HG02798 (cell line): ENCODE measurements around the gene MCHR2.

Source experiments
- ATAC-seq: cut with Tn5 transposase; IDR thresholded peaks from one replicate; pipeline ENCODE4 v1.9.1; 2021; ENCODE audit warnings: mild to moderate bottlenecking; ENCODE audit not compliant: unreplicated experiment, poor library complexity

MCHR2 gene

DNA sequence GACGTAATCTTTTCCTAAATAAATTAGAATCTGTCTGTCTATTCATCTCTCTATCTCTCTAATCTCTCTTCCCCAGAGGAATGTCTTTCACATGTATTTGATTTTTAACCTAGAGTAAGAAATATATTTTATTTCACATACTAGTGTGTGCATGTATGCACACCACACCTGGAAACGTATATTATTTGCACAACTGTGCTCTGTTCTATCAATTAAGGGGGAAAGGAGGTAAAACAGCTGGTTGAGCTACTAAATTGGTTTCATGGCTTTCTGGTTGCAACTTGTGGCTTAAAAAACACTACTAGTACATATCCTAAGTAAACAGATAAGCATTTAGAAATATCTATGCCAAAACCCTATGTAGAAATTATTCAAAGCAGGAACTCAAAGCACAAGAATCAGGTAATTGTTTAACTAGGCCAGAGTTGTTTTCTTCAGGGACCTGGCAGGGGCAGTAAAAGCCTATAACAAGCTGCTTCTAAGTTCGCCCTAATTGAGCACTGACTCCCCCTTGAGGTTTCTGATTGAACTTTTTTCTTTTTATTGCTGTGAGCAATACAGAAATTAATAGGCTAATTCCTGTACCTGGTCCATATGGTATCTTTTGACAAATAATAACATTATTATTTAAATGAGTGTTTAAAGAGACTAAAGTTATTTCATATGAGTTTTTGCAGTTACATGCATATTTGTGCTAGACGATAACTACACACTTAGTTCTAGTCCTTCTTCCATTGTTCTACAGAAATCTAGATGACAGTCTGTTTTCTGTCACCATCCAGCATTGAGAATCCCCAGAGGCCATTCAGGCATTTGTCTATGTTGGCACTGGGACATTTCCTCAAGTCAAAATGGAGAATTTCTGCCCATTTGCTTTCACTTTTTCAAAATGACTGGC lies 88.6 kb downstream of the MCHR2 start:
- peak; percentile 93 for ATAC-seq

DNA sequence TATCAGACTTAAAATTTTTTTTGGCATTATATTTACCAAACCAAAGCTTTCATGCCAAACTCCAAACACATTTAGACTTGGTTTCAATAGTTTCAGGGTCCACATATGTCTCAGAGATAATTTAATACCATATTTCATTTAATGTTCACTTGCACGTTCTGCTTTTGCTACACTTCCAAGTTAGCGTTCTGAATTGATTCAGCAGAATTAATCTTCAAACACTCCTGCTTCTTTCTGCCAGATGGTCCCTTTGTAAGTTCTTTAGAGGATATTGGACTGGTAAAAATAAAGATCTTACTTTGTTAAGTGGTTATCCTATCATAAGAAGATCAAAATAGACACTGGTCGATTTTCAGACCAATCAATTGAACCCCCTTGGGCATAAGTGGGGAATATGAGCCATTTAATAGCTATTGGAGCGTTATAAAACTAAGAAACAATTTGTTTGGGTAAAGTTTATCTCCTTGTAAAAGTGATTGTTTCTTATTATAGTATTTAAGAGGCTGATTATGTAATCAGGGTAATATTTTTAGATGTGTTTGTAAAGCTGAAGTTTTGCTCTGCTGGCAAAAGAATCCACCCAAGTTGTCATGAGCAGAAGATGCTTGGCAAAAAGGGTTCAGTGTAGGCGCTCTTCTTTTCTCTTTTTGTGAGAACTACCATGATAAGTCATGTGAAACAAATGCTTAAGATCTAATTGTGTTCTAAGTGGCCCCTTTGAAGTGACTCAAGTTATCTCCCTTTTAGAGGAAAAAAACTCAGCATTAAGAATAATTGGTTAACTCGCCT lies 92.2 kb downstream of the MCHR2 start:
- no peak for ATAC-seq

DNA sequence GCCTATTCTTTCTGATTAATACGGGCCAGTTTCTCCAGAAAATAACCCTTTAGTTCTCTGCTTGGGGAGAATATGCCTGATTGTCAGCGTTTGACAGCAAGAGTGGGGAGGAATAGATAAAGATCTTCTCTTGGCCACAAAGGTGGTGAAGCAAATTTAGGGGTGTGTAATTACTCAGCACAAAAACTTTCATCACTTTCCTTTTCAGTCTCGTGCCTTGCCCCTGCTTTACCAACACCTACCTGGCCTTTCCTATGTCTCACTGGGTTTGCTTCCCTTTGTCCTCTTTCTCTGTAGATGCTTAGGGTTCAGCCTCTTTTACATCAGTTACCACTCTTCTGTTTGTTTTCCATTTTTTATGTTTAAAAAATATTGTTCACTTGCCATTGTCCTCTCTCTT lies 99.2 kb downstream of the MCHR2 start:
- no peak for ATAC-seq

DNA sequence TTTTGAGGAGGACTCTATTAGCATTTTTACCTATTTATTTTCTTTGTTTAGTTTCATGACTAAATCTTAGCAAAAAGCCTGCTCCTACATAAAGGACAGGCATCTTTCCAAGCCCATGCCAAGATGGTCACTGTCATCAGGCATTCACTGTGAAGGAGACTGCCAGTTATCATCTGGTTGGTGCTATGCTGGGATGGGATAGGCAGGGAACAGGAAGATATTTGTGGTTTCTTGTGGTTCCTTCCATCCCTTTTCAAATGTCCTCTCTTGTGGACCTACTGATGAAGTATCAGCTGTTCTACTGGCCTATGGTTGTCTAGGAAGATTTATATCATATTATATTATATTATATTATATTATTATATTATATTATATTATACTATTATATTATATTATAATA lies 107.0 kb downstream of the MCHR2 start:
- ATAC-seq = no peak

DNA sequence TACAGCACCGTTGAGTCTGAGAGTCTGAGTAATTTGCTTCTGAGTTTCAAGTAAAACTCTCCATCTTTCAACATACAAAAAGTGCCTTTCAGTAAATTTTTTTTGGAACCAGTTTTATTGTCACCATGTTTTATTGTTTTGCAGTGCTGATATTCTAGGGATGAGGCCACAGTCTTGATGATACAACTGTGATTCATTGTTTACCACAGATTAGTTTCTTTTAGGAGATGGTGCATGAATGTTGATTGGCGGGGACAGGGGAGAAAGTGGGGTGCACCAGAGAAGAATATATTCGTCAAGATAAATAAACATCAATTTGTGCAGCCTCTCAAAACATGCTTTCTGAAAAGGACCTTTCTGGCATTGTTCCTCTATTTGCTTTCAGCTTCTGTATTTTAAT lies 109.0 kb downstream of the MCHR2 start:
- ATAC-seq = no peak

DNA sequence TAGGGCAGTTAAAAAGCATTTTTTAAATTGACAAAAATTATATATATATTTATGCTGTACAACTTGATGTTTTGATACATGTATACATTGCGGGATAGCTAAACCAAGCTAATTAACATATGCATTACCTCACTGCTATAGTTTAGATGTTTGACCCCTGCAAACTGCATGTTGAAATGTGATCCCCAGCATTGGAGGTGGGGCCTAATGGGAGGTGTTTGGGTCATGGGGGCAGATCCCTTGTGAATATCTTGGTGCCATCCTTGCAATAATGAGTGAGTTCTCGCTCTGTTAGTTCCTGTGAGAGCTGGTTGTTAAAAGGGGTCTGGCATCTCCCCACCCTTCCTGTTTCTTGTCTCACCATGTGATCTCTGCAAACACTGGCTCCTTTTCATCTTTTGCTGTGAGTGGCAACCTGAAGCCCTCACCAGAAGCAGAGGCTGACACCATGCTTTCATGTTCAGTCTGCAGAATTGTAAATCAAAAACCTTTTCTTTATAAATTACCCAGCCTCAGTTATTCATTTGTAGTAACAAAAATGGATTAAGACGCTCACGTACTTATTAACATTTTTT lies 111.8 kb downstream of the MCHR2 start:
- no peak for ATAC-seq

- ATAC-seq = no peak
Measured at GRCh38 chr6:99879431-99879830, 114.6 kb downstream of the MCHR2 start.

GRCh38 chr6:99875068-99875467 lies 119.0 kb downstream of the MCHR2 start:
- no peak for ATAC-seq

DNA sequence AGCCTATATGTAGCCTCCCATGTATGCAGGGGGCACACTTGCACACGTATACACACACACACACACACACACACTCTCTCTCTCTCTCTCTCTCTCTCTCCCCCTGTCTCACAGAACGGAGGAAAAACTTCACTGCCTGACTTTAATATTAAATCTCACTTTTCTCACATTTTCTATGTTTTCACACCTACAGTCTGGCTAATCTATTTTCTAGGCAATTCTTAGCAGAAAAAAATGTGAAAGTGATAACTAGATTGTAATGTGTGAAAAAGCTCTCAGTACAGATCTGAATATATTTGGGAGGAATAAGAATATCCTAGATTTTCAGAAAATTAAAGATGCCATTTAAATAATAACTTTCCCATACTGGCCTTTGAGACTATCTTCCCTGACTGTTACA lies 120.9 kb downstream of the MCHR2 start:
- ATAC-seq = no peak

DNA sequence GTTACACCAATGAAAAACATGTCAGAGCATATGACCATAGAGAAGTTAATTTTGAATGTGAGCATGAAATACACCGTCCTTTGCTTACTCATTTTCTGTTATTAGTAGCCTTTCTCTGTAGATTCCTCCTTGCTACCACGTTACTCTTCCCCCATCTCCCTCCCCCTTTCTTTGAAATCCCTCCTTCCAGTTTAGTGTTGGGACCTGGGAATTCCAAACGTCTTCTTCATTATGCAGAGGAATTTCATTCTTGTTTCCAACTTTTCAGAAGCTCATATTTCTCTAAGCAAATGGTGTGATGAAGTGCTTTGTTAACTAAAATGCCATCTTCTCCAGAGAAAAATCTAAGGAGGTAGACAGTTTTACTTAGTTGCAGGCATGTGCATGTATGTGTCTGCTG lies 122.4 kb downstream of the MCHR2 start:
- ATAC-seq = no peak
